B cell (primary cell): ENCODE results near the gene DVL1.

Experiments
- CTCF ChIP-seq: fragments of 200-600 bp; IDR thresholded peaks from one replicate; pipeline ENCODE4 v1.8.0; 2022; ENCODE audit warnings: antibody characterized with exemption, mild to moderate bottlenecking
- EZH2 ChIP-seq: IDR thresholded peaks from 2 replicates; pipeline ENCODE4 v1.6.1; 2012; ENCODE audit warnings: borderline replicate concordance, low read depth, mild to moderate bottlenecking, moderate library complexity, low read length; ENCODE audit not compliant: insufficient read depth, poor library complexity, severe bottlenecking

- TF ChIP-seq CTCF, result no peak
- no peak for TF ChIP-seq EZH2
Measured at GRCh38 chr1:1322952-1323351, 26.3 kb downstream of the DVL1 start.
